Endodermal cell (in vitro differentiated cells): ENCODE measurements around the gene SLC5A9. TPM values are rescaled to one million over a fixed set of nuclear protein-coding genes. Genes with fewer than 3 reads are reported as not detected.

ENCODE experiments used
- DNase-seq: peaks from one replicate; pipeline ENCODE4 v3.0.0-alpha.2; 2017
- H3K27ac ChIP-seq: 2 replicates; pipeline ENCODE4 v1.5.1; 2013; ENCODE audit warnings: mild to moderate bottlenecking, low read depth, low read length, moderate library complexity
- H3K27me3 ChIP-seq: 2 replicates; pipeline ENCODE4 v1.6.1; 2013; ENCODE audit warnings: mild to moderate bottlenecking, low read length, moderate library complexity; ENCODE audit not compliant: insufficient read depth, control insufficient read depth, poor library complexity, severe bottlenecking
- H3K36me3 ChIP-seq: 2 replicates; pipeline ENCODE4 v1.7.0; 2013; ENCODE audit warnings: mild to moderate bottlenecking, low read length, moderate library complexity; ENCODE audit not compliant: control insufficient read depth, insufficient read depth
- H3K4me1 ChIP-seq: one replicate; pipeline ENCODE4 v1.7.0; 2013; ENCODE audit warnings: low read length; ENCODE audit not compliant: control insufficient read depth, insufficient read depth
- H3K4me3 ChIP-seq: 2 replicates; pipeline ENCODE4 v1.5.1; 2013; ENCODE audit warnings: mild to moderate bottlenecking, low read length, moderate library complexity
- H3K9ac ChIP-seq: 2 replicates; pipeline ENCODE4 v1.6.1; 2013; ENCODE audit warnings: mild to moderate bottlenecking, low read length, moderate library complexity; ENCODE audit not compliant: poor library complexity, severe bottlenecking; ENCODE audit errors: extremely low read depth
- H3K9me3 ChIP-seq: 2 replicates; pipeline ENCODE4 v1.6.1; 2013; ENCODE audit warnings: mild to moderate bottlenecking, low read length, moderate library complexity; ENCODE audit not compliant: control insufficient read depth
- H3K27ac Mint-ChIP-seq: 2 replicates; pipeline ENCODE4 v1.8.0; 2020; ENCODE audit warnings: mixed read lengths
- H3K27me3 Mint-ChIP-seq: 2 replicates; pipeline ENCODE4 v1.8.0; 2021; ENCODE audit warnings: mild to moderate bottlenecking, mixed read lengths; ENCODE audit not compliant: insufficient read depth
- H3K36me3 Mint-ChIP-seq: 2 replicates; pipeline ENCODE4 v1.8.0; 2020; ENCODE audit warnings: low read depth, mixed read lengths
- H3K4me1 Mint-ChIP-seq: 2 replicates; pipeline ENCODE4 v1.8.0; 2020; ENCODE audit warnings: mixed read lengths
- H3K4me3 Mint-ChIP-seq: 2 replicates; pipeline ENCODE4 v1.8.0; 2020; ENCODE audit warnings: mild to moderate bottlenecking, moderate library complexity, mixed read lengths
- H3K9me3 Mint-ChIP-seq: 2 replicates; pipeline ENCODE4 v1.8.0; 2020; ENCODE audit warnings: mild to moderate bottlenecking, mixed read lengths
- CTCF ChIP-seq: fragments of 200-600 bp; sonication (generic); conservative IDR thresholded peaks from 2 replicates; pipeline ENCODE4 v1.5.0; 2021; ENCODE audit warnings: antibody characterized with exemption, mild to moderate bottlenecking
- whole genome bisulfite sequencing, 2 experiments: methylation state at CpG; one replicate each; pipeline versions ENCODE4 v1.1.5 to v1.1.7; 2013; ENCODE audit warnings: missing lambda C conversion rate in 2 of 2, mixed read lengths in 1 of 2; ENCODE audit not compliant: insufficient coverage in 1 of 2, insufficient read length in 1 of 2; 5-methylcytosine and 5-hydroxymethylcytosine counted together
- total RNA-seq, 2 donors: library from RNA; stranded (reverse); fragmentation: NEBNext Ultra II Directional in 1 of 2; extraction: Animal tissue kit (Norgen Biotek cat#: 25700) in 1 of 2; gene quantifications; 2 replicates in 1 of 2; 3 replicates in 1 of 2; pipeline ENCODE4 v1.2.1, GENCODE V29; 2021

The SLC5A9 gene
- total RNA-seq, 2 donors from 2014 or later = 52.4 to 114 TPM

- Histone ChIP-seq H3K9me3 (peaks cover 23% of the 10 kb centered on the region), H3K36me3 (peaks cover 14% of the 10 kb centered on the region), H3K27me3 (no peaks in the 10 kb centered on the region), H3K4me1 (peaks cover 3% of the 10 kb centered on the region), H3K27ac (no peak overlapping the region), H3K4me3 (no peak overlapping the region), H3K9ac (no peak overlapping the region)
- 66 to 75% methylated on average over 4 to 5 of the region's 7 CpGs for WGBS, 2 experiments
- H3K27ac Mint-ChIP-seq = no peak overlapping the region
- H3K4me1 Mint-ChIP-seq = peaks cover 20% of the 10 kb centered on the region
- H3K36me3 Mint-ChIP-seq = peaks cover 56% of the 10 kb centered on the region
- TF ChIP-seq CTCF = no peak
- H3K4me3 Mint-ChIP-seq = no peak overlapping the region
- H3K9me3 Mint-ChIP-seq = peaks cover 27% of the 10 kb centered on the region
- no peak for DNase-seq
- no peaks in the 10 kb centered on the region for H3K27me3 Mint-ChIP-seq
Observed at GRCh38 chr1:48196237-48196636, 26.3 kb upstream of the SLC5A9 start.

GRCh38 chr1:48198970-48199369 is 23.5 kb upstream of the SLC5A9 start:
- TF ChIP-seq CTCF = no peak
- peaks cover 41% of the 10 kb centered on the region for H3K36me3 Mint-ChIP-seq
- peaks cover 10% of the 10 kb centered on the region for H3K36me3 ChIP-seq
- H3K27ac Mint-ChIP-seq = no peak overlapping the region
- no peak overlapping the region for H3K4me3 Mint-ChIP-seq
- peaks cover 11% of the 10 kb centered on the region for H3K9me3 Mint-ChIP-seq
- H3K4me1 Mint-ChIP-seq = peaks cover 33% of the 10 kb centered on the region
- H3K4me3 ChIP-seq = no peak overlapping the region
- H3K4me1 ChIP-seq = peaks cover 3% of the 10 kb centered on the region
- peaks cover 10% of the 10 kb centered on the region for H3K9me3 ChIP-seq
- H3K27me3 Mint-ChIP-seq = no peaks in the 10 kb centered on the region
- H3K9ac ChIP-seq = no peak overlapping the region
- 85 to 100% methylated on average over 2 of the region's 3 CpGs for WGBS, 2 experiments
- no peak for DNase-seq
- no peak overlapping the region for H3K27ac ChIP-seq
- H3K27me3 ChIP-seq = no peaks in the 10 kb centered on the region

- H3K36me3 Mint-ChIP-seq = peaks cover 32% of the 10 kb centered on the region
- peaks cover 10% of the 10 kb centered on the region for H3K36me3 ChIP-seq
- 44 to 74% methylated on average over 3 of the region's 3 CpGs for WGBS, 2 experiments
- peaks cover 4% of the 10 kb centered on the region for H3K9me3 Mint-ChIP-seq
- H3K9me3 ChIP-seq = peaks cover 3% of the 10 kb centered on the region
- no peak for TF ChIP-seq CTCF
- no peak for DNase-seq
- H3K4me3 Mint-ChIP-seq = no peak overlapping the region
- H3K4me3 ChIP-seq = no peak overlapping the region
- H3K27me3 Mint-ChIP-seq = no peaks in the 10 kb centered on the region
- H3K4me1 Mint-ChIP-seq = peaks cover 45% of the 10 kb centered on the region
- peaks cover 3% of the 10 kb centered on the region for H3K4me1 ChIP-seq
- H3K9ac ChIP-seq = no peak overlapping the region
- H3K27ac Mint-ChIP-seq = no peak overlapping the region
- H3K27me3 ChIP-seq = no peaks in the 10 kb centered on the region
- H3K27ac ChIP-seq = no peak overlapping the region
Observed at GRCh38 chr1:48200166-48200900, 22.2 kb upstream of the SLC5A9 start.
